Chondrocyte (in vitro differentiated cells): ENCODE measurements around the gene AGL. TPM values are rescaled to one million over a fixed set of nuclear protein-coding genes. Genes with fewer than 3 reads are reported as not detected.
"Not testable (repeated sequence)": the region's sequence is repeated elsewhere in the genome, so short reads cannot be mapped to it uniquely, and the experiment has no call there.

ENCODE experiments used
- DNase-seq: peaks from one replicate; pipeline ENCODE4 v3.0.0; 2021; ENCODE audit warnings: mixed read lengths, low spot score
- H3K27ac Mint-ChIP-seq: one replicate; pipeline ENCODE4 v1.8.0; 2021; ENCODE audit warnings: mild to moderate bottlenecking, moderate library complexity, mixed read lengths; ENCODE audit not compliant: unreplicated experiment
- H3K27me3 Mint-ChIP-seq: 2 replicates; pipeline ENCODE4 v1.8.0; 2021; ENCODE audit warnings: low read depth, mixed read lengths
- H3K36me3 Mint-ChIP-seq: 2 replicates; pipeline ENCODE4 v1.8.0; 2021; ENCODE audit warnings: low read depth, mixed read lengths
- H3K4me1 Mint-ChIP-seq: 2 replicates; pipeline ENCODE4 v1.8.0; 2021; ENCODE audit warnings: low read depth, mild to moderate bottlenecking, mixed read lengths
- H3K4me3 Mint-ChIP-seq: one replicate; pipeline ENCODE4 v1.8.0; 2021; ENCODE audit warnings: mild to moderate bottlenecking, moderate library complexity, mixed read lengths; ENCODE audit not compliant: unreplicated experiment
- H3K9me3 Mint-ChIP-seq: 2 replicates; pipeline ENCODE4 v1.8.0; 2021; ENCODE audit warnings: low read depth, mixed read lengths
- CTCF ChIP-seq: fragments of 200-600 bp; sonication (generic); IDR thresholded peaks from 2 replicates; pipeline ENCODE4 v1.5.0; 2021; ENCODE audit warnings: antibody characterized with exemption, mild to moderate bottlenecking, moderate library complexity
- total RNA-seq: library from RNA; stranded (reverse); gene quantifications from 3 replicates; pipeline ENCODE4 v1.2.1, GENCODE V29; 2021

The AGL gene
- total RNA-seq, 1 donor from 2014 or later = 12.6 TPM

- H3K27me3 Mint-ChIP-seq = no peaks in the 10 kb centered on the region
- no peak for TF ChIP-seq CTCF
- no peaks in the 10 kb centered on the region for H3K36me3 Mint-ChIP-seq
These were observed 25.1 kb upstream of the AGL start for GRCh38 chr1:99825098-99825497.

GRCh38 chr1:99825702-99826101 lies 24.5 kb upstream of the AGL start:
- Mint-ChIP-seq H3K27me3 (no peaks in the 10 kb centered on the region), H3K27ac (no peak overlapping the region), H3K9me3 (peaks cover 9% of the 10 kb centered on the region), H3K36me3 (no peaks in the 10 kb centered on the region), H3K4me3 (no peak overlapping the region), H3K4me1 (no peaks in the 10 kb centered on the region)
- TF ChIP-seq CTCF = no peak
- no peak for DNase-seq

More at GRCh38 chr1:99825098-99825497, 25.1 kb upstream of the AGL start:
- Mint-ChIP-seq H3K27ac (no peak overlapping the region), H3K9me3 (peaks cover 9% of the 10 kb centered on the region), H3K4me1 (no peaks in the 10 kb centered on the region), H3K4me3 (no peak overlapping the region)
- DNase-seq = no peak

GRCh38 chr1:99827970-99828369 lies 22.2 kb upstream of the AGL start:
- DNase-seq = no peak
- Mint-ChIP-seq H3K4me1 (no peaks in the 10 kb centered on the region), H3K27me3 (no peaks in the 10 kb centered on the region), H3K9me3 (peaks cover 18% of the 10 kb centered on the region), H3K4me3 (no peak overlapping the region), H3K27ac (no peak overlapping the region), H3K36me3 (peaks cover 2% of the 10 kb centered on the region)
- TF ChIP-seq CTCF = no peak

GRCh38 chr1:99829269-99829668 lies 20.9 kb upstream of the AGL start:
- Mint-ChIP-seq H3K4me3 (no peak overlapping the region), H3K9me3 (peaks cover 18% of the 10 kb centered on the region), H3K27ac (no peak overlapping the region), H3K27me3 (no peaks in the 10 kb centered on the region), H3K4me1 (no peaks in the 10 kb centered on the region), H3K36me3 (peaks cover 2% of the 10 kb centered on the region)
- no peak for TF ChIP-seq CTCF
- DNase-seq = no peak

GRCh38 chr1:99833911-99834310 lies 16.2 kb upstream of the AGL start:
- H3K4me3 Mint-ChIP-seq, H3K27ac Mint-ChIP-seq, DNase-seq, H3K36me3 Mint-ChIP-seq, H3K27me3 Mint-ChIP-seq, H3K9me3 Mint-ChIP-seq, H3K4me1 Mint-ChIP-seq: not testable (repeated sequence)

- not testable (repeated sequence) for H3K36me3 Mint-ChIP-seq, H3K27me3 Mint-ChIP-seq, H3K4me1 Mint-ChIP-seq, H3K4me3 Mint-ChIP-seq, H3K27ac Mint-ChIP-seq, DNase-seq
- peaks cover 13% of the 10 kb centered on the region for H3K9me3 Mint-ChIP-seq
These were observed 13.7 kb upstream of the AGL start for GRCh38 chr1:99836171-99837103.

GRCh38 chr1:99840353-99840752 lies 9.8 kb upstream of the AGL start:
- H3K27me3 Mint-ChIP-seq, DNase-seq, H3K36me3 Mint-ChIP-seq, H3K4me3 Mint-ChIP-seq, H3K27ac Mint-ChIP-seq, H3K9me3 Mint-ChIP-seq, H3K4me1 Mint-ChIP-seq: not testable (repeated sequence)
